Measurements from ENCODE around the gene RASGEF1C. TPM values are rescaled to one million over a fixed set of nuclear protein-coding genes. Genes with fewer than 3 reads are reported as not detected.

Gene RASGEF1C
- total RNA-seq, 4 donors from 2014 or later = 1.2 to 3.1 (median 2.5) TPM

DNA sequence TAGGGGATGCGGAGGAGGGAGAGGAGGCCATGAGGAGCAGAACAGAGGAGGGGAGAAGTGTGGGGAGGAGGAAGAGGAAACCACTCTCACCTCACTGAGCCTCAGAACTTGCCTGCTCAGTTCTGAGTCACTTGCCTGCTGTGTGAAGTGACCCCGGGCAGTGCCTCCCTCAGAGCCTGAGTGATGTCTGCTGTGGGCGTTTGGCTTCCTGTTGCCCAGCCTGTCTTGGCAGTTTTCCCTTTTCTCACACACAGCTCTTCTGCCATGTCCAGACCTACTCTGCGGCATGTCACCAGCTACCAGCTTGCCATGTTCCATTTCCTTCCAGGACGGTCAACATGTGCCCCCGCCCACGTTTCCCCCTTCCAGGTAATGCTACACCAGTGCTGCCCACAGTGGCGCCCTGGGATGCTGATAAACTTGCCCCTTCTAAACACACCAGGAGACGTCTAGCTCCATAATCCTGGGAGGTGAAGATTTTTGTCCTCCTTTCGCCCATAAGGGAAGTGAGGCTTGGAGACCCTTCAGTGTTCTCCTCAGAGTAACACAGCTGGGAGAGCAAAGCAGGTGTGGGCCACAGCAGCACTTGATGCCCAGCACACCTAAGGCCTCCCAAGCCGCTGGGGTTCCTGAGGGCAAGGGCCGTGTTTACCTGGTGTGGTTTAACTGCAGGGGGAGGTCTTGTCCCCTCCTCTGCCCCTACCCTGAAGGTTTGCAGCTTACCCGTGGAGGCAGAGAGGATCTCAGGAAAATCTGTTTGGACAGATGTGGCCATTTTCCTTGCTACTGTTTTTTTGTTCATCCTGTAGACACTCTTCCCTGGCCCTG lies 73.7 kb downstream of the RASGEF1C start:
- intact Hi-C loops (cut with DNase I) = no loop called here
- Histone ChIP-seq H3K27ac (replicated peaks in 1 of 4) (no peak overlapping the region), H3K4me1 (peaks cover 0 to 3% (median 0%) of the 10 kb centered on the region in 4 donors), H3K27me3 (peaks cover 0 to 53% (median 0%) of the 10 kb centered on the region in 4 donors), H3K9me3 (no peaks in the 10 kb centered on the region), H3K4me3 (no peak overlapping the region), H3K36me3 (no peaks in the 10 kb centered on the region)
- WGBS = 73% methylated on average over 12 of the region's 13 CpGs
- peak; percentile 90 for DNase-seq (ENCODE audit: extremely low spot score)
- TF ChIP-seq, protein P1, sequence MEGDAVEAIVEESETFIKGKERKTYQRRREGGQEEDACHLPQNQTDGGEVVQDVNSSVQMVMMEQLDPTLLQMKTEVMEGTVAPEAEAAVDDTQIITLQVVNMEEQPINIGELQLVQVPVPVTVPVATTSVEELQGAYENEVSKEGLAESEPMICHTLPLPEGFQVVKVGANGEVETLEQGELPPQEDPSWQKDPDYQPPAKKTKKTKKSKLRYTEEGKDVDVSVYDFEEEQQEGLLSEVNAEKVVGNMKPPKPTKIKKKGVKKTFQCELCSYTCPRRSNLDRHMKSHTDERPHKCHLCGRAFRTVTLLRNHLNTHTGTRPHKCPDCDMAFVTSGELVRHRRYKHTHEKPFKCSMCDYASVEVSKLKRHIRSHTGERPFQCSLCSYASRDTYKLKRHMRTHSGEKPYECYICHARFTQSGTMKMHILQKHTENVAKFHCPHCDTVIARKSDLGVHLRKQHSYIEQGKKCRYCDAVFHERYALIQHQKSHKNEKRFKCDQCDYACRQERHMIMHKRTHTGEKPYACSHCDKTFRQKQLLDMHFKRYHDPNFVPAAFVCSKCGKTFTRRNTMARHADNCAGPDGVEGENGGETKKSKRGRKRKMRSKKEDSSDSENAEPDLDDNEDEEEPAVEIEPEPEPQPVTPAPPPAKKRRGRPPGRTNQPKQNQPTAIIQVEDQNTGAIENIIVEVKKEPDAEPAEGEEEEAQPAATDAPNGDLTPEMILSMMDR (IDR thresholded peaks at IDR 0.05) = no peak
- no peak for TF ChIP-seq POLR2AphosphoS5 (IDR thresholded peaks at IDR 0.05)
- no peak for TF ChIP-seq EP300 (IDR thresholded peaks at IDR 0.05)
- no peak for TF ChIP-seq POLR2A (IDR thresholded peaks at IDR 0.05; ENCODE audit: low read depth)

DNA sequence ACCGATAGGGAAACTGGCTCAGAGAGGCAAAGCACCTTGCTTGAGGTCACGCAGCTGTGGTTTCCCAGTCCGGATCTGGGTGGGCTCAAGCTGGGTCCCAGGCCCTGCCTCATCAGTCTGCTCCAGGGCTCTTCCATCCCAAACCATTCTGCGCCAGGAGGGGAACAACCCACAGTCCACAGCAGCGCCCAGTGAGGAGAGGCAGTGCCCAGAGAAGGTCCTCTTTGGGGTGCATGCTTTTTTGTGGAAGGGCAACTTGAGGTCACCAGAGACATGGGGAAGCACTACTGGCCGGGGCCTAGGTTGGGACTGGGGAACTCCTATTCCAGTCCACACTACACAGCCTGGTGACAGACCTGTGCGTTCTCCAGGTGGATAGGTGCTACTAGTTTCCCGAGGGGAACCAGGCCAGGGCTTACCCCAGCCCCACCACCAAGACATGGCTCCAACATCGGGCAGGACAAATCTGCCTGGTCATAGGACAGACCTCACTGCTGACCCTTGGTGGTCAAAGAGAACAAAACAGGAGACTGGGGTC lies 75.0 kb downstream of the RASGEF1C start:
- intact Hi-C loops (cut with DNase I) = no loop called here
- H3K36me3 ChIP-seq = no peaks in the 10 kb centered on the region
- H3K27ac ChIP-seq (replicated peaks in 1 of 4) = no peak overlapping the region
- 87% methylated on average over 7 of the region's 9 CpGs for WGBS
- H3K4me1 ChIP-seq = peaks cover 0 to 3% (median 0%) of the 10 kb centered on the region in 4 donors
- no peaks in the 10 kb centered on the region for H3K9me3 ChIP-seq
- no peak for TF ChIP-seq POLR2A (IDR thresholded peaks at IDR 0.05; ENCODE audit: low read depth)
- no peak for TF ChIP-seq POLR2AphosphoS5 (IDR thresholded peaks at IDR 0.05)
- TF ChIP-seq, protein P1 (IDR thresholded peaks at IDR 0.05) = no peak
- no peak for TF ChIP-seq EP300 (IDR thresholded peaks at IDR 0.05)
- H3K27me3 ChIP-seq = peaks cover 0 to 40% (median 0%) of the 10 kb centered on the region in 4 donors
- H3K4me3 ChIP-seq = no peak overlapping the region
- DNase-seq (ENCODE audit: extremely low spot score) = peak; percentile 90

DNA sequence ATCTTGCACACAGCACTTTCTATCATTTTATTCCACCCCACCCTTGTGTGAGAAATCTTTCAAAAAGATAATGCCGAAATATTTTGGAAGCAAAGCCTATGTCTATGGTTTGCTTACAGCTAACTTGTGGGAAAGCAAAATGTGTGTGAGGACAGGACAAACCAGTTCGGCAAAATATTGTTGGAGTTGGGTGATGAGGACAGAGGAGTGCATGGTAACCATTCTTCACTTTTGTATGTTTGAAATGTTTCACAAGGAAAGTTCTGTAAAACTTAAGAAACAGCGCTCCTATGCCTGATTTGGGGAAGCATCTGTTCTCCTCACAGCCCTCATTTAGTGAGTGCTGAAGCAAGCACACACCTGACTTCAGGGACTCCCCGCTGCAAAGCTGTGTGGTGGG lies 75.5 kb downstream of the RASGEF1C start:
- intact Hi-C loops (cut with DNase I) = no loop called here
- 91% methylated on average over 4 of the region's 4 CpGs for WGBS
- H3K27me3 ChIP-seq = peaks cover 0 to 35% (median 0%) of the 10 kb centered on the region in 4 donors
- no peak for DNase-seq (ENCODE audit: extremely low spot score)
- no peaks in the 10 kb centered on the region for H3K36me3 ChIP-seq
- TF ChIP-seq POLR2A (IDR thresholded peaks at IDR 0.05; ENCODE audit: low read depth) (no peak), EP300 (IDR thresholded peaks at IDR 0.05) (no peak), POLR2AphosphoS5 (IDR thresholded peaks at IDR 0.05) (no peak)
- TF ChIP-seq, protein P1 (IDR thresholded peaks at IDR 0.05) = no peak
- no peak overlapping the region for H3K27ac ChIP-seq (replicated peaks in 1 of 4)
- no peaks in the 10 kb centered on the region for H3K9me3 ChIP-seq
- H3K4me3 ChIP-seq = no peak overlapping the region
- H3K4me1 ChIP-seq = peaks cover 0 to 3% (median 0%) of the 10 kb centered on the region in 4 donors

DNA sequence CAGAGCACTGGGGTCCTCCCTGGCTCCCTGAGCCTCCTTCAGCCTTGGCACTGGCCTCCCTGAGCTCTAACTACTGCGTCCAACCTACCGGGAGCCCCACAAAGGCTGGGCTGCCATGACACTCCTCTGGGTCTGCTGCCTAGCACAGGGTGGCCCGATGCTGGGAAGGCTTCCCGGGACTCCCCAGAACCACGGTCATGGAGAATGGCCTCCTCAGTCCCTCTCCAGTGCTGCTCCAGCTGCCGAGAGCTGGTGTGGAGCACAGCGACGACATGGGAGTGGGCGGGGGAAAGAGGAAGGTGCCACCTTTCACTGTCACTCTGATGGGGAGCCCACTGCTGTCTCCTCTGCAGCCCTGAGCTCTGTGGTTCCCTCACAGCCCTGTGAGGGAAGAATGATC lies 76.0 kb downstream of the RASGEF1C start:
- Histone ChIP-seq H3K9me3 (no peaks in the 10 kb centered on the region), H3K27ac (replicated peaks in 1 of 4) (no peak overlapping the region), H3K4me3 (no peak overlapping the region), H3K4me1 (peaks cover 0 to 3% (median 0%) of the 10 kb centered on the region in 4 donors), H3K27me3 (peaks cover 0 to 30% (median 0%) of the 10 kb centered on the region in 4 donors), H3K36me3 (no peaks in the 10 kb centered on the region)
- peak; percentile 83 for DNase-seq (ENCODE audit: extremely low spot score)
- TF ChIP-seq POLR2AphosphoS5 (IDR thresholded peaks at IDR 0.05) (no peak), EP300 (IDR thresholded peaks at IDR 0.05) (no peak), POLR2A (IDR thresholded peaks at IDR 0.05; ENCODE audit: low read depth) (no peak)
- TF ChIP-seq, protein P1 (IDR thresholded peaks at IDR 0.05) = no peak
- intact Hi-C loops (cut with DNase I) = no loop called here
- WGBS = 76% methylated on average over 6 of the region's 9 CpGs
